ENCODE measurements around the gene FBXL19.
"Not testable (repeated sequence)": the region's sequence is repeated elsewhere in the genome, so short reads cannot be mapped to it uniquely, and the experiment has no call there.

Gene FBXL19

GRCh38 chr16:30923554-30924075 lies at the start of gene FBXL19:
TSS of gene FBXL19 (plus strand) at chr16:30923572. CDS start at chr16:30925755, 2,183 bp downstream.
- no peak for DNase-seq

- no peak for DNase-seq
These were observed 49.0 kb upstream of the FBXL19 start for GRCh38 chr16:30874244-30874820.

GRCh38 chr16:30874821-30875717 lies 48.3 kb upstream of the FBXL19 start:
- DNase-seq, result peak; percentile 90

- DNase-seq, result no peak
These were observed 47.2 kb upstream of the FBXL19 start for GRCh38 chr16:30875871-30876801.

GRCh38 chr16:30876867-30877266 lies 46.5 kb upstream of the FBXL19 start:
- DNase-seq, result no peak

GRCh38 chr16:30882429-30883310 lies 40.7 kb upstream of the FBXL19 start:
- no peak for DNase-seq

GRCh38 chr16:30884760-30885159 lies 38.6 kb upstream of the FBXL19 start:
- DNase-seq, result no peak

- DNase-seq, result no peak
These were observed 38.2 kb upstream of the FBXL19 start for GRCh38 chr16:30885196-30885595.

GRCh38 chr16:30886145-30886544 lies 37.2 kb upstream of the FBXL19 start:
- no peak for DNase-seq

GRCh38 chr16:30887927-30888326 lies 35.4 kb upstream of the FBXL19 start:
- DNase-seq, result no peak

- no peak for DNase-seq
These were observed 34.4 kb upstream of the FBXL19 start for GRCh38 chr16:30888856-30889499.

- DNase-seq, result no peak
These were observed 33.7 kb upstream of the FBXL19 start for GRCh38 chr16:30889721-30890120.

GRCh38 chr16:30891043-30891823 lies 32.1 kb upstream of the FBXL19 start:
- DNase-seq, result not testable (repeated sequence)

- DNase-seq, result no peak
These were observed 30.5 kb upstream of the FBXL19 start for GRCh38 chr16:30892670-30893416.

GRCh38 chr16:30893417-30893743 lies 30.0 kb upstream of the FBXL19 start:
- DNase-seq, result peak; percentile 33

GRCh38 chr16:30893744-30894539 lies 29.4 kb upstream of the FBXL19 start, which contains the start of gene BCL7C:
TSS of gene BCL7C (minus strand) at chr16:30894077. CDS start at chr16:30893944, 133 bp downstream.
- peak; percentile 81 for DNase-seq

- no peak for DNase-seq
These were observed 28.6 kb upstream of the FBXL19 start for GRCh38 chr16:30894540-30895368.

Measured in activated naive CD4-positive, alpha-beta T cell treated with anti-CD3 and anti-CD28 coated beads, Interleukin-2, amount 50 U/mL, for 16 hours (primary cell).